GM19452 (cell line): ENCODE data around the gene MTHFD1.
"Not testable (repeated sequence)": the region's sequence is repeated elsewhere in the genome, so short reads cannot be mapped to it uniquely, and the experiment has no call there.

Experiments
- ATAC-seq: cut with Tn5 transposase; IDR thresholded peaks from one replicate; pipeline ENCODE4 v1.9.1; 2021; ENCODE audit not compliant: unreplicated experiment

MTHFD1 gene

GRCh38 chr14:64387782-64388532, at the start of gene MTHFD1:
MTHFD1 (plus strand) TSS chr14:64388353; CDS start chr14:64388428, 75 bp downstream.
- peak; percentile 86 for ATAC-seq

GRCh38 chr14:64338616-64339316, 49.4 kb upstream of the MTHFD1 start:
- ATAC-seq, result peak; percentile 86

GRCh38 chr14:64340560-64341196, 47.5 kb upstream of the MTHFD1 start:
- no peak for ATAC-seq

GRCh38 chr14:64347748-64348147, 40.4 kb upstream of the MTHFD1 start:
- no peak for ATAC-seq

GRCh38 chr14:64349741-64350490, 38.2 kb upstream of the MTHFD1 start:
- ATAC-seq, result no peak

- ATAC-seq, result no peak
Observed at GRCh38 chr14:64363265-64363846, 24.8 kb upstream of the MTHFD1 start.

GRCh38 chr14:64364907-64365306, 23.2 kb upstream of the MTHFD1 start:
- ATAC-seq, result no peak

- not testable (repeated sequence) for ATAC-seq
Observed at GRCh38 chr14:64365358-64365889, 22.7 kb upstream of the MTHFD1 start.

- no peak for ATAC-seq
Observed at GRCh38 chr14:64369201-64369600, 19.0 kb upstream of the MTHFD1 start.

GRCh38 chr14:64387232-64387781, 846 bp upstream of the MTHFD1 start:
- peak; percentile 33 for ATAC-seq

- peak; percentile 5 for ATAC-seq
Observed at GRCh38 chr14:64388533-64389285, 556 bp downstream of the MTHFD1 start.

GRCh38 chr14:64391113-64391725, 3.1 kb downstream of the MTHFD1 start:
- ATAC-seq, result no peak

- ATAC-seq, result no peak
Observed at GRCh38 chr14:64391986-64392385, 3.8 kb downstream of the MTHFD1 start.

- ATAC-seq, result not testable (repeated sequence)
Observed at GRCh38 chr14:64393189-64393726, 5.1 kb downstream of the MTHFD1 start.

- ATAC-seq, result no peak
Observed at GRCh38 chr14:64394423-64394822, 6.3 kb downstream of the MTHFD1 start.

GRCh38 chr14:64394977-64395633, 7.0 kb downstream of the MTHFD1 start:
- no peak for ATAC-seq

GRCh38 chr14:64400829-64401459, 12.8 kb downstream of the MTHFD1 start:
- ATAC-seq, result no peak

- ATAC-seq, result no peak
Observed at GRCh38 chr14:64401949-64402348, 13.8 kb downstream of the MTHFD1 start.
